ENCODE measurements around the gene CACUL1. TPM values are rescaled to one million over a fixed set of nuclear protein-coding genes. Genes with fewer than 3 reads are reported as not detected.

CACUL1 gene
- total RNA-seq, 3 donors from 2014 or later = 39.2 to 54.0 (median 40.0) TPM

- Histone ChIP-seq H3K4me1 (ENCODE audit: low read depth) (peaks cover 12% of the 10 kb centered on the region), H3K4me3 (peak overlapping the region; percentile 98), H3K36me3 (ENCODE audit: low read depth) (no peaks in the 10 kb centered on the region), H3K9me3 (no peaks in the 10 kb centered on the region)
- DNase-seq = peak; percentile 63 to 75 (median 69)
- ATAC-seq = peak; percentile 24
- intact Hi-C loops (cut with DNase I, micrococcal nuclease) = no loop called here
- no peak for TF ChIP-seq CTCF (IDR thresholded peaks at IDR 0.05)
Measured at GRCh38 chr10:118754229-118754555, 578 bp downstream of the CACUL1 start.

- ATAC-seq (peak; percentile 43), DNase-seq (no peak)
- TF ChIP-seq CTCF (IDR thresholded peaks at IDR 0.05) = no peak
- no peaks in the 10 kb centered on the region for H3K36me3 ChIP-seq (ENCODE audit: low read depth)
- no peaks in the 10 kb centered on the region for H3K9me3 ChIP-seq
- H3K4me3 ChIP-seq = peak overlapping the region; percentile 98
- H3K4me1 ChIP-seq (ENCODE audit: low read depth) = peaks cover 12% of the 10 kb centered on the region
- intact Hi-C loops (cut with DNase I, micrococcal nuclease) = no loop called here
Measured at GRCh38 chr10:118753331-118754228, 1.2 kb downstream of the CACUL1 start.

- no peak for TF ChIP-seq CTCF (IDR thresholded peaks at IDR 0.05)
- Histone ChIP-seq H3K36me3 (ENCODE audit: low read depth) (no peaks in the 10 kb centered on the region), H3K4me3 (no peak overlapping the region), H3K4me1 (ENCODE audit: low read depth) (peaks cover 12% of the 10 kb centered on the region), H3K9me3 (no peaks in the 10 kb centered on the region)
- intact Hi-C loops (cut with DNase I, micrococcal nuclease) = no loop called here
- ATAC-seq (no peak), DNase-seq (no peak)
Measured at GRCh38 chr10:118752409-118752808, 2.4 kb downstream of the CACUL1 start.

GRCh38 chr10:118751265-118751664 lies 3.5 kb downstream of the CACUL1 start:
- no peak overlapping the region for H3K4me3 ChIP-seq
- H3K4me1 ChIP-seq (ENCODE audit: low read depth) = peaks cover 12% of the 10 kb centered on the region
- no peak for TF ChIP-seq CTCF (IDR thresholded peaks at IDR 0.05)
- ATAC-seq = no peak
- DNase-seq = no peak
- intact Hi-C loops (cut with DNase I, micrococcal nuclease) = no loop called here
- H3K9me3 ChIP-seq = no peaks in the 10 kb centered on the region
- no peaks in the 10 kb centered on the region for H3K36me3 ChIP-seq (ENCODE audit: low read depth)

DNA sequence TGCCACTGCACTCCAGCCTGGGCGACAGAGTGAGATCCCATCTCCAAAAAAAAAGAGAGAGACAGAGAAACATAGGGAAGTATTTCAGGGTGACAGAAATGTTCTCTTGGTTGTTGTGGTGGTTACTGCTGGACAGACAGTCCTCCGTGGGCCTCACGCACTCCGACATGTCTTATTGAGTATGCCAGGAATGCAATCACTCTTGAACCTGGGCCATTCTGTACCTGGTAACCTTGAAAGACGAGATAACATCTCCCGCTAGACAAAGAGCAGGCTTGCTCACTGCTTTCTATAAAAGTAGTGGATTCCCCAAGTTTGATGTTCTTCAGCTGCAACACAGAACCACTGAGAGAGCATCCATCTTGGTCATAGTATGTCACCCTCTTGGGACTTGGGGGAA lies 6.7 kb downstream of the CACUL1 start:
- H3K36me3 ChIP-seq (ENCODE audit: low read depth) = no peaks in the 10 kb centered on the region
- DNase-seq = no peak
- TF ChIP-seq CTCF (IDR thresholded peaks at IDR 0.05) = no peak

More for the DNA sequence above, 6.7 kb downstream of the CACUL1 start:
- Histone ChIP-seq H3K4me3 (no peak overlapping the region), H3K4me1 (ENCODE audit: low read depth) (peaks cover 10% of the 10 kb centered on the region), H3K9me3 (no peaks in the 10 kb centered on the region)
- ATAC-seq = no peak
- intact Hi-C loops (cut with DNase I, micrococcal nuclease) = no loop called here
